Gastrocnemius medialis (tissue), 4 donors: Measurements from ENCODE around the gene METTL23. TPM values are rescaled to one million over a fixed set of nuclear protein-coding genes. Genes with fewer than 3 reads are reported as not detected.
A peak's percentile ranks its signal among the peaks of the same experiment; 100 is the strongest.

ENCODE experiments used
- ATAC-seq, 2 donors: fragments of 150-250 bp; one replicate each; pipeline ENCODE4 v1.9.1; 2016
- DNase-seq, 2 donors: peaks; one replicate each; pipeline ENCODE4 v3.0.0-alpha.2; 2019
- H3K27ac ChIP-seq, 4 donors: fragments of 200-600 bp; sonication (generic); 1 replicate in 1 of 4; 2 replicates in 3 of 4; pipeline ENCODE4 v1.5.1; 2016 to 2018; ENCODE audit warnings: mild to moderate bottlenecking in 2 of 4, moderate library complexity in 1 of 4
- H3K27me3 ChIP-seq, 3 donors: fragments of 200-600 bp; sonication (generic) in 2 of 3; 1 replicate in 1 of 3; 2 replicates in 2 of 3; pipeline versions ENCODE4 v1.5.1 to v1.6.0; 2016 to 2019; ENCODE audit warnings: mild to moderate bottlenecking in 1 of 3, moderate library complexity in 1 of 3
- H3K36me3 ChIP-seq, 2 donors: fragments of 200-600 bp; sonication (generic) in 1 of 2; one replicate each; pipeline ENCODE4 v1.5.1; 2017 to 2018
- H3K4me1 ChIP-seq, 2 donors: fragments of 200-600 bp; sonication (generic) in 1 of 2; one replicate each; pipeline ENCODE4 v1.5.1; 2016 to 2017; ENCODE audit warnings: mild to moderate bottlenecking in 2 of 2
- H3K4me3 ChIP-seq, 4 donors: fragments of 200-600 bp; sonication (generic) in 3 of 4; 1 replicate in 1 of 4; 2 replicates in 3 of 4; pipeline ENCODE4 v1.5.1; 2016 to 2019; ENCODE audit warnings: mild to moderate bottlenecking in 2 of 4
- H3K9me3 ChIP-seq, 3 donors: fragments of 200-600 bp; sonication (generic) in 2 of 3; 1 replicate in 1 of 3; 2 replicates in 2 of 3; pipeline ENCODE4 v1.5.1; 2016 to 2019
- CTCF ChIP-seq, 5 experiments: fragments of 450-650 bp in 3 of 5; fragments of 200-600 bp in 2 of 5; sonication (generic) in 2 of 5; IDR thresholded peaks in 4 of 5; conservative IDR thresholded peaks in 1 of 5; 1 replicate in 4 of 5; 2 replicates in 1 of 5; pipeline ENCODE4 v1.5.1; 2016 to 2019; ENCODE audit warnings: antibody characterized with exemption in 5 of 5, mild to moderate bottlenecking in 3 of 5, moderate library complexity in 3 of 5
- POLR2A ChIP-seq, 2 donors: fragments of 450-650 bp; IDR thresholded peaks; one replicate each; pipeline ENCODE4 v1.6.1; 2017; ENCODE audit warnings: antibody characterized with exemption in 2 of 2, mild to moderate bottlenecking in 2 of 2, moderate library complexity in 2 of 2
- in situ Hi-C, 4 donors: fragments of 200-750 bp; cut with MboI; loops; one replicate each; pipeline versions ENCODE4 v1.15.0 to v1.8.0; 2017; ENCODE audit warnings: low sequenced_read_pairs in 4 of 4
- intact Hi-C: fragments of 100-400 bp; cut with DNase I; formaldehyde crosslinking; loops from one replicate; pipeline ENCODE4 v1.15.1; 2023; ENCODE audit warnings: low total_unique reads
- total RNA-seq, 4 donors: library from RNA; depleted of rRNA; stranded (reverse); fragments of >200 nt; gene quantifications; one replicate each; pipeline versions ENCODE4 v1.1.0 to v1.2.3, GENCODE V29; 2016

Gene METTL23
- total RNA-seq, 4 donors from 2014 or later, result 23.9 to 35.5 (median 29.7) TPM

- H3K27me3 ChIP-seq, result no peaks in the 10 kb centered on the region
- H3K36me3 ChIP-seq, result peaks cover 0 to 46% of the 10 kb centered on the region in 2 donors
- intact Hi-C loops (no loop called here), in situ Hi-C loops (no loop called here)
- ATAC-seq (no peak), DNase-seq (no peak)
- no peaks in the 10 kb centered on the region for H3K9me3 ChIP-seq
- H3K27ac ChIP-seq, result peak overlapping the region; percentile 70 to 81 (median 81)
- no peak overlapping the region for H3K4me3 ChIP-seq
- TF ChIP-seq CTCF (IDR thresholded peaks at IDR 0.05 in 4 of 5, conservative IDR thresholded peaks at IDR 0.05 in 1 of 5) (no peak), POLR2A (IDR thresholded peaks at IDR 0.05) (no peak)
- peaks cover 10 to 14% of the 10 kb centered on the region in 2 donors for H3K4me1 ChIP-seq
Measured at GRCh38 chr17:76748657-76749056, 22.0 kb downstream of the METTL23 start.

GRCh38 chr17:76751416-76751993, 24.9 kb downstream of the METTL23 start:
- peaks cover 8 to 11% of the 10 kb centered on the region in 2 donors for H3K4me1 ChIP-seq
- no peak overlapping the region for H3K27ac ChIP-seq
- ATAC-seq, result no peak
- no peak overlapping the region for H3K4me3 ChIP-seq
- H3K27me3 ChIP-seq, result no peaks in the 10 kb centered on the region
- intact Hi-C loops, result no loop called here
- DNase-seq, result no peak
- TF ChIP-seq POLR2A (IDR thresholded peaks at IDR 0.05), result no peak
- TF ChIP-seq CTCF (IDR thresholded peaks at IDR 0.05 in 4 of 5, conservative IDR thresholded peaks at IDR 0.05 in 1 of 5), result no peak
- no peaks in the 10 kb centered on the region for H3K9me3 ChIP-seq
- peaks cover 0 to 41% of the 10 kb centered on the region in 2 donors for H3K36me3 ChIP-seq
- in situ Hi-C loops, result no loop called here

- DNase-seq (no peak), ATAC-seq (no peak)
- in situ Hi-C loops, result no loop called here
- Histone ChIP-seq H3K27ac (no peak overlapping the region), H3K9me3 (no peaks in the 10 kb centered on the region), H3K4me3 (no peak overlapping the region), H3K4me1 (peaks cover 8 to 11% of the 10 kb centered on the region in 2 donors), H3K27me3 (no peaks in the 10 kb centered on the region), H3K36me3 (peaks cover 0 to 41% of the 10 kb centered on the region in 2 donors)
- intact Hi-C loops, result no loop called here
- TF ChIP-seq CTCF (IDR thresholded peaks at IDR 0.05 in 4 of 5, conservative IDR thresholded peaks at IDR 0.05 in 1 of 5) (no peak), POLR2A (IDR thresholded peaks at IDR 0.05) (no peak)
Measured at GRCh38 chr17:76752006-76752405, 25.4 kb downstream of the METTL23 start.

GRCh38 chr17:76753061-76753961, 26.7 kb downstream of the METTL23 start:
- intact Hi-C loops (no loop called here), in situ Hi-C loops (no loop called here)
- ATAC-seq (no peak), DNase-seq (no peak)
- no peak overlapping the region for H3K4me3 ChIP-seq
- peaks cover 0 to 52% of the 10 kb centered on the region in 2 donors for H3K36me3 ChIP-seq
- H3K9me3 ChIP-seq, result no peaks in the 10 kb centered on the region
- H3K4me1 ChIP-seq, result peaks cover 0 to 1% of the 10 kb centered on the region in 2 donors
- no peaks in the 10 kb centered on the region for H3K27me3 ChIP-seq
- TF ChIP-seq CTCF (IDR thresholded peaks at IDR 0.05 in 4 of 5, conservative IDR thresholded peaks at IDR 0.05 in 1 of 5) (no peak), POLR2A (IDR thresholded peaks at IDR 0.05) (no peak)
- H3K27ac ChIP-seq, result no peak overlapping the region
